ENCODE data around the gene RABGGTA. TPM values are rescaled to one million over a fixed set of nuclear protein-coding genes. Genes with fewer than 3 reads are reported as not detected.

Gene RABGGTA
- polyA plus RNA-seq, 3 donors = 34.5 to 125 (median 35.4) TPM

- Histone ChIP-seq H3K27me3 (ENCODE audit: control insufficient read depth in 2 of 2, insufficient read depth in 2 of 2, low read length in 2 of 2) (no peaks in the 10 kb centered on the region), H3K36me3 (replicated peaks in 1 of 2; ENCODE audit: control insufficient read depth in 1 of 2, insufficient read depth in 2 of 2, low read length in 2 of 2) (peaks cover 29% of the 10 kb centered on the region in 2 donors), H2AFZ (ENCODE audit: insufficient read depth, low read depth, low read length, poor library complexity, severe bottlenecking) (no peak overlapping the region), H3K79me2 (ENCODE audit: insufficient read depth, low read length) (peaks cover 10% of the 10 kb centered on the region), H4K20me1 (ENCODE audit: insufficient read depth, low read length) (no peaks in the 10 kb centered on the region), H3K27ac (ENCODE audit: low read depth in 1 of 2, low read length in 2 of 2) (no peak overlapping the region), H3K4me1 (ENCODE audit: control insufficient read depth in 1 of 2, insufficient read depth in 2 of 2, low read length in 2 of 2) (peaks cover 9 to 10% of the 10 kb centered on the region in 2 donors), H3K4me3 (replicated peaks in 1 of 3; ENCODE audit: low read depth in 2 of 3, low read length in 3 of 3) (no peak overlapping the region), H3K4me2 (replicated peaks; ENCODE audit: extremely low read depth, low read length, poor library complexity, severe bottlenecking) (no peak overlapping the region), H3K9me3 (replicated peaks in 1 of 2; ENCODE audit: control insufficient read depth in 1 of 2, insufficient read depth in 1 of 2, low read length in 2 of 2) (no peaks in the 10 kb centered on the region), H3K9ac (ENCODE audit: insufficient read depth, low read length, poor library complexity, severe bottlenecking) (no peak overlapping the region)
- intact Hi-C loops (cut with micrococcal nuclease) = no loop called here
- TF ChIP-seq, protein P1, sequence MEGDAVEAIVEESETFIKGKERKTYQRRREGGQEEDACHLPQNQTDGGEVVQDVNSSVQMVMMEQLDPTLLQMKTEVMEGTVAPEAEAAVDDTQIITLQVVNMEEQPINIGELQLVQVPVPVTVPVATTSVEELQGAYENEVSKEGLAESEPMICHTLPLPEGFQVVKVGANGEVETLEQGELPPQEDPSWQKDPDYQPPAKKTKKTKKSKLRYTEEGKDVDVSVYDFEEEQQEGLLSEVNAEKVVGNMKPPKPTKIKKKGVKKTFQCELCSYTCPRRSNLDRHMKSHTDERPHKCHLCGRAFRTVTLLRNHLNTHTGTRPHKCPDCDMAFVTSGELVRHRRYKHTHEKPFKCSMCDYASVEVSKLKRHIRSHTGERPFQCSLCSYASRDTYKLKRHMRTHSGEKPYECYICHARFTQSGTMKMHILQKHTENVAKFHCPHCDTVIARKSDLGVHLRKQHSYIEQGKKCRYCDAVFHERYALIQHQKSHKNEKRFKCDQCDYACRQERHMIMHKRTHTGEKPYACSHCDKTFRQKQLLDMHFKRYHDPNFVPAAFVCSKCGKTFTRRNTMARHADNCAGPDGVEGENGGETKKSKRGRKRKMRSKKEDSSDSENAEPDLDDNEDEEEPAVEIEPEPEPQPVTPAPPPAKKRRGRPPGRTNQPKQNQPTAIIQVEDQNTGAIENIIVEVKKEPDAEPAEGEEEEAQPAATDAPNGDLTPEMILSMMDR (IDR thresholded peaks at IDR 0.05) = no peak
- H3K4me1 Mint-ChIP-seq = peaks cover 18% of the 10 kb centered on the region
- DNase-seq = no peak
- H3K36me3 Mint-ChIP-seq = peaks cover 37 to 40% of the 10 kb centered on the region in 2 donors
- H3K27me3 Mint-ChIP-seq (ENCODE audit: low read depth in 3 of 3) = peaks cover 0 to 4% (median 0%) of the 10 kb centered on the region in 3 donors
- H3K27ac Mint-ChIP-seq = no peak overlapping the region
- H3K9me3 Mint-ChIP-seq = peaks cover 0 to 3% (median 0%) of the 10 kb centered on the region in 7 donors
- H3K4me3 Mint-ChIP-seq = no peak overlapping the region
- WGBS (ENCODE audit: insufficient coverage) = 87% methylated on average over 5 of the region's 5 CpGs
Observed at GRCh38 chr14:24286996-24287395, 15.6 kb upstream of the RABGGTA start.

GRCh38 chr14:24285351-24285750 is 14.0 kb upstream of the RABGGTA start:
- no peak for DNase-seq
- Histone ChIP-seq H3K4me3 (replicated peaks in 1 of 3; ENCODE audit: low read depth in 2 of 3, low read length in 3 of 3) (no peak overlapping the region), H3K36me3 (replicated peaks in 1 of 2; ENCODE audit: control insufficient read depth in 1 of 2, insufficient read depth in 2 of 2, low read length in 2 of 2) (peaks cover 13% of the 10 kb centered on the region in 2 donors), H3K27me3 (ENCODE audit: control insufficient read depth in 2 of 2, insufficient read depth in 2 of 2, low read length in 2 of 2) (no peaks in the 10 kb centered on the region), H4K20me1 (ENCODE audit: insufficient read depth, low read length) (no peaks in the 10 kb centered on the region), H3K4me2 (replicated peaks; ENCODE audit: extremely low read depth, low read length, poor library complexity, severe bottlenecking) (no peak overlapping the region), H3K27ac (ENCODE audit: low read depth in 1 of 2, low read length in 2 of 2) (no peak overlapping the region), H3K4me1 (ENCODE audit: control insufficient read depth in 1 of 2, insufficient read depth in 2 of 2, low read length in 2 of 2) (peaks cover 25 to 26% of the 10 kb centered on the region in 2 donors), H3K9me3 (replicated peaks in 1 of 2; ENCODE audit: control insufficient read depth in 1 of 2, insufficient read depth in 1 of 2, low read length in 2 of 2) (no peaks in the 10 kb centered on the region), H3K79me2 (ENCODE audit: insufficient read depth, low read length) (peaks cover 20% of the 10 kb centered on the region), H2AFZ (ENCODE audit: insufficient read depth, low read depth, low read length, poor library complexity, severe bottlenecking) (no peak overlapping the region), H3K9ac (ENCODE audit: insufficient read depth, low read length, poor library complexity, severe bottlenecking) (no peak overlapping the region)
- Mint-ChIP-seq H3K27ac (peak overlapping the region in 1 of 7 donors; percentile 37), H3K4me1 (peaks cover 35% of the 10 kb centered on the region), H3K27me3 (ENCODE audit: low read depth in 3 of 3) (peaks cover 0 to 3% (median 1%) of the 10 kb centered on the region in 3 donors), H3K9me3 (peaks cover 0 to 3% (median 0%) of the 10 kb centered on the region in 7 donors), H3K4me3 (no peak overlapping the region), H3K36me3 (peaks cover 21 to 24% of the 10 kb centered on the region in 2 donors)
- intact Hi-C loops (cut with micrococcal nuclease) = no loop called here
- TF ChIP-seq, protein P1 (IDR thresholded peaks at IDR 0.05) = no peak
- WGBS (ENCODE audit: insufficient coverage) = 100% methylated on average over 3 of the region's 4 CpGs
